Liver (tissue), 9 donors: ENCODE data around the gene PAX5. TPM values are rescaled to one million over a fixed set of nuclear protein-coding genes. Genes with fewer than 3 reads are reported as not detected.

ENCODE experiments used
- DNase-seq: peaks from one replicate; pipeline ENCODE4 v3.0.0-alpha.2; 2017; ENCODE audit warnings: low spot score
- H3K27ac ChIP-seq, 2 donors: one replicate each; pipeline ENCODE4 v1.7.0; 2013; ENCODE audit warnings: inconsistent platforms in 2 of 2, low read length in 2 of 2, control low read depth in 1 of 2, low read depth in 1 of 2, mild to moderate bottlenecking in 1 of 2
- H3K27me3 ChIP-seq, 4 donors: one replicate each; pipeline versions ENCODE4 v1.6.1 to v1.7.0; 2013; ENCODE audit warnings: low read length in 3 of 4, inconsistent platforms in 1 of 4, mild to moderate bottlenecking in 1 of 4, moderate library complexity in 1 of 4; ENCODE audit not compliant: control insufficient read depth in 4 of 4, insufficient read depth in 4 of 4
- H3K36me3 ChIP-seq, 4 donors: one replicate each; pipeline versions ENCODE4 v1.6.1 to v1.7.0; 2013; ENCODE audit warnings: low read length in 3 of 4, mild to moderate bottlenecking in 3 of 4, low read depth in 1 of 4, moderate library complexity in 1 of 4; ENCODE audit not compliant: control insufficient read depth in 4 of 4, insufficient read depth in 3 of 4
- H3K4me1 ChIP-seq, 4 donors: one replicate each; pipeline versions ENCODE4 v1.6.1 to v1.7.0; 2013; ENCODE audit warnings: low read length in 3 of 4, mild to moderate bottlenecking in 3 of 4, moderate library complexity in 1 of 4; ENCODE audit not compliant: control insufficient read depth in 4 of 4, insufficient read depth in 4 of 4
- H3K4me3 ChIP-seq, 3 donors: one replicate each; pipeline versions ENCODE4 v1.6.1 to v1.7.0; 2013; ENCODE audit warnings: low read length in 3 of 3, control low read depth in 1 of 3, low read depth in 1 of 3, mild to moderate bottlenecking in 1 of 3
- H3K9ac ChIP-seq, 2 donors: one replicate each; pipeline ENCODE4 v1.7.0; 2013; ENCODE audit warnings: low read length in 2 of 2, mild to moderate bottlenecking in 2 of 2, moderate library complexity in 2 of 2, control low read depth in 1 of 2, low read depth in 1 of 2
- H3K9me3 ChIP-seq, 4 donors: one replicate each; pipeline versions ENCODE4 v1.6.1 to v1.7.0; 2013; ENCODE audit warnings: low read length in 3 of 4; ENCODE audit not compliant: control insufficient read depth in 4 of 4
- EGR1 ChIP-seq, 2 donors: IDR thresholded peaks; 2 replicates each; pipeline ENCODE4 v1.6.1; 2016 to 2018; ENCODE audit warnings: antibody characterized with exemption in 2 of 2, low read depth in 2 of 2
- FOXA1 ChIP-seq: IDR thresholded peaks from 2 replicates; pipeline ENCODE4 v1.6.1; 2016; ENCODE audit warnings: antibody characterized with exemption
- FOXA2 ChIP-seq: IDR thresholded peaks from 2 replicates; pipeline ENCODE4 v1.6.1; 2016; ENCODE audit warnings: antibody characterized with exemption
- GABPA ChIP-seq, 2 donors: IDR thresholded peaks in 1 of 2; conservative IDR thresholded peaks in 1 of 2; 2 replicates each; pipeline ENCODE4 v1.6.1; 2016; ENCODE audit warnings: antibody characterized with exemption in 2 of 2, mild to moderate bottlenecking in 1 of 2, moderate library complexity in 1 of 2
- HNF4A ChIP-seq, 2 donors: conservative IDR thresholded peaks; 2 replicates each; pipeline ENCODE4 v1.6.1; 2016; ENCODE audit warnings: antibody characterized with exemption in 2 of 2, mild to moderate bottlenecking in 2 of 2
- HNF4G ChIP-seq: IDR thresholded peaks from 2 replicates; pipeline ENCODE4 v1.6.1; 2016; ENCODE audit warnings: antibody characterized with exemption
- JUND ChIP-seq, 2 donors: IDR thresholded peaks; 2 replicates each; pipeline ENCODE4 v1.6.1; 2016; ENCODE audit warnings: antibody characterized with exemption in 2 of 2
- NR2F2 ChIP-seq: IDR thresholded peaks from 2 replicates; pipeline ENCODE4 v1.6.1; 2016; ENCODE audit warnings: antibody characterized with exemption
- RAD21 ChIP-seq, 2 donors: IDR thresholded peaks; 2 replicates each; pipeline ENCODE4 v1.6.1; 2016; ENCODE audit warnings: antibody characterized with exemption in 2 of 2, mild to moderate bottlenecking in 2 of 2
- RXRA ChIP-seq, 2 donors: IDR thresholded peaks; 2 replicates each; pipeline ENCODE4 v1.6.1; 2017 to 2018; ENCODE audit warnings: antibody characterized with exemption in 2 of 2, mild to moderate bottlenecking in 1 of 2
- SP1 ChIP-seq: IDR thresholded peaks from 2 replicates; pipeline ENCODE4 v1.6.1; 2018; ENCODE audit warnings: antibody characterized with exemption, mild to moderate bottlenecking
- TAF1 ChIP-seq: conservative IDR thresholded peaks from 2 replicates; pipeline ENCODE4 v1.6.1; 2016; ENCODE audit warnings: antibody characterized with exemption, mild to moderate bottlenecking
- YY1 ChIP-seq: IDR thresholded peaks from 2 replicates; pipeline ENCODE4 v1.6.1; 2016; ENCODE audit warnings: antibody characterized with exemption, mild to moderate bottlenecking
- WGBS: extraction: QIAGEN DNeasy Blood & Tissue Kit; methylation state at CpG from one replicate; pipeline ENCODE4 v1.1.7; 2013; 5-methylcytosine and 5-hydroxymethylcytosine counted together
- polyA plus RNA-seq, 2 donors: library from polyadenylated mRNA; stranded (reverse) in 1 of 2; unstranded in 1 of 2; fragments of 200-250 nt in 1 of 2; fragments of >200 nt in 1 of 2; fragmentation: Nextera tagmentation in 1 of 2; extraction: Ambion mirVana in 1 of 2; gene quantifications; one replicate each; pipeline versions ENCODE4 v1.2.1 to v1.2.3, GENCODE V29; 2013 to 2015
- total RNA-seq, 2 donors: library from RNA; depleted of rRNA; stranded (reverse); fragments of >200 nt; gene quantifications; one replicate each; pipeline ENCODE4 v1.2.3, GENCODE V29; 2014
- TF ChIP-seq, protein P1 (sequence below): IDR thresholded peaks from 2 replicates; pipeline ENCODE4 v1.6.1; 2016; ENCODE audit warnings: antibody characterized with exemption
- TF ChIP-seq, protein P2 (sequence below): fragments of 150-350 bp; IDR thresholded peaks from 2 replicates; pipeline ENCODE4 v1.5.1; 2017; ENCODE audit warnings: improper control_type of control experiment, low read depth, low read length; ENCODE audit not compliant: missing input control
- TF ChIP-seq, protein P3 (sequence below): IDR thresholded peaks from 2 replicates; pipeline ENCODE4 v1.6.1; 2016; ENCODE audit warnings: antibody characterized with exemption
- TF ChIP-seq, protein P4 (sequence below): IDR thresholded peaks from 2 replicates; pipeline ENCODE4 v1.6.1; 2016; ENCODE audit warnings: antibody characterized with exemption, mild to moderate bottlenecking
- TF ChIP-seq, protein P5 (sequence below): IDR thresholded peaks from 2 replicates; pipeline ENCODE4 v1.6.1; 2016; ENCODE audit warnings: antibody characterized with exemption
- donor health status: healthy.
- donor health status: healthy.
- donor health status: healthy.
- donor health status: healthy.
- donor health status: healthy.

Gene PAX5
- total and polyA plus RNA-seq, 4 donors: 0.05 to 2.7 (median 0.11) TPM

DNA sequence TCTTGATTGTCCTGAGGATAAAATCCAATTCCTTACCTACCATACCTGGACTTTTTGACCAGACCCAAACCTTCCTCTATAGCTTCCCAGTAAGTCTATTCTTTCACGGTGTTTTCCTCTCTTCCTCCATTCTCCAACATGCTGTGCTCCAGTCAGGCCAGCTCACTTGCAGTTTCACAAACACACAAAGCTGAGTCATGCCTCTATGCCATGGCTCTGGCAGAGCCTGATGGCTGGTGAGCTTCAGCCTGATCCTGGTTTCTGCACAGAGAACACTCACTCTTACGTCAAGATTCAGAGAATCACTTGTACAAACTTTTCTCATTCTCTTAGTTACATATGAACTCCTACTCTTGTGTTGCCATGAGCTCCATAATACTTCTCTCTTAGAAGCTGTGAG is 27.7 kb upstream of the PAX5 start:
- Histone ChIP-seq H3K4me3 (no peak overlapping the region), H3K27ac (no peak overlapping the region), H3K9me3 (no peaks in the 10 kb centered on the region), H3K9ac (no peak overlapping the region), H3K4me1 (no peaks in the 10 kb centered on the region), H3K36me3 (no peaks in the 10 kb centered on the region), H3K27me3 (peaks cover 0 to 6% (median 2%) of the 10 kb centered on the region in 4 donors)
- no peak for DNase-seq
- TF ChIP-seq RXRA (IDR thresholded peaks at IDR 0.05): no peak
- TF ChIP-seq GABPA (IDR thresholded peaks at IDR 0.05 in 1 of 2, conservative IDR thresholded peaks at IDR 0.05 in 1 of 2): no peak
- TF ChIP-seq, protein P1, sequence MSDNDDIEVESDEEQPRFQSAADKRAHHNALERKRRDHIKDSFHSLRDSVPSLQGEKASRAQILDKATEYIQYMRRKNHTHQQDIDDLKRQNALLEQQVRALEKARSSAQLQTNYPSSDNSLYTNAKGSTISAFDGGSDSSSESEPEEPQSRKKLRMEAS: no peak
- TF ChIP-seq FOXA2: no peak
- TF ChIP-seq JUND (IDR thresholded peaks at IDR 0.05): no peak
- no peak for TF ChIP-seq YY1
- TF ChIP-seq FOXA1: no peak
- TF ChIP-seq HNF4A (conservative IDR thresholded peaks at IDR 0.05): no peak
- TF ChIP-seq, protein P2, sequence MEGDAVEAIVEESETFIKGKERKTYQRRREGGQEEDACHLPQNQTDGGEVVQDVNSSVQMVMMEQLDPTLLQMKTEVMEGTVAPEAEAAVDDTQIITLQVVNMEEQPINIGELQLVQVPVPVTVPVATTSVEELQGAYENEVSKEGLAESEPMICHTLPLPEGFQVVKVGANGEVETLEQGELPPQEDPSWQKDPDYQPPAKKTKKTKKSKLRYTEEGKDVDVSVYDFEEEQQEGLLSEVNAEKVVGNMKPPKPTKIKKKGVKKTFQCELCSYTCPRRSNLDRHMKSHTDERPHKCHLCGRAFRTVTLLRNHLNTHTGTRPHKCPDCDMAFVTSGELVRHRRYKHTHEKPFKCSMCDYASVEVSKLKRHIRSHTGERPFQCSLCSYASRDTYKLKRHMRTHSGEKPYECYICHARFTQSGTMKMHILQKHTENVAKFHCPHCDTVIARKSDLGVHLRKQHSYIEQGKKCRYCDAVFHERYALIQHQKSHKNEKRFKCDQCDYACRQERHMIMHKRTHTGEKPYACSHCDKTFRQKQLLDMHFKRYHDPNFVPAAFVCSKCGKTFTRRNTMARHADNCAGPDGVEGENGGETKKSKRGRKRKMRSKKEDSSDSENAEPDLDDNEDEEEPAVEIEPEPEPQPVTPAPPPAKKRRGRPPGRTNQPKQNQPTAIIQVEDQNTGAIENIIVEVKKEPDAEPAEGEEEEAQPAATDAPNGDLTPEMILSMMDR: no peak
- no peak for TF ChIP-seq TAF1
- TF ChIP-seq HNF4G: no peak
- TF ChIP-seq NR2F2: no peak
- TF ChIP-seq SP1: no peak
- no peak for TF ChIP-seq RAD21 (IDR thresholded peaks at IDR 0.05)
- TF ChIP-seq, protein P3, sequence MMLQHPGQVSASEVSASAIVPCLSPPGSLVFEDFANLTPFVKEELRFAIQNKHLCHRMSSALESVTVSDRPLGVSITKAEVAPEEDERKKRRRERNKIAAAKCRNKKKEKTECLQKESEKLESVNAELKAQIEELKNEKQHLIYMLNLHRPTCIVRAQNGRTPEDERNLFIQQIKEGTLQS: no peak
- TF ChIP-seq, protein P4, sequence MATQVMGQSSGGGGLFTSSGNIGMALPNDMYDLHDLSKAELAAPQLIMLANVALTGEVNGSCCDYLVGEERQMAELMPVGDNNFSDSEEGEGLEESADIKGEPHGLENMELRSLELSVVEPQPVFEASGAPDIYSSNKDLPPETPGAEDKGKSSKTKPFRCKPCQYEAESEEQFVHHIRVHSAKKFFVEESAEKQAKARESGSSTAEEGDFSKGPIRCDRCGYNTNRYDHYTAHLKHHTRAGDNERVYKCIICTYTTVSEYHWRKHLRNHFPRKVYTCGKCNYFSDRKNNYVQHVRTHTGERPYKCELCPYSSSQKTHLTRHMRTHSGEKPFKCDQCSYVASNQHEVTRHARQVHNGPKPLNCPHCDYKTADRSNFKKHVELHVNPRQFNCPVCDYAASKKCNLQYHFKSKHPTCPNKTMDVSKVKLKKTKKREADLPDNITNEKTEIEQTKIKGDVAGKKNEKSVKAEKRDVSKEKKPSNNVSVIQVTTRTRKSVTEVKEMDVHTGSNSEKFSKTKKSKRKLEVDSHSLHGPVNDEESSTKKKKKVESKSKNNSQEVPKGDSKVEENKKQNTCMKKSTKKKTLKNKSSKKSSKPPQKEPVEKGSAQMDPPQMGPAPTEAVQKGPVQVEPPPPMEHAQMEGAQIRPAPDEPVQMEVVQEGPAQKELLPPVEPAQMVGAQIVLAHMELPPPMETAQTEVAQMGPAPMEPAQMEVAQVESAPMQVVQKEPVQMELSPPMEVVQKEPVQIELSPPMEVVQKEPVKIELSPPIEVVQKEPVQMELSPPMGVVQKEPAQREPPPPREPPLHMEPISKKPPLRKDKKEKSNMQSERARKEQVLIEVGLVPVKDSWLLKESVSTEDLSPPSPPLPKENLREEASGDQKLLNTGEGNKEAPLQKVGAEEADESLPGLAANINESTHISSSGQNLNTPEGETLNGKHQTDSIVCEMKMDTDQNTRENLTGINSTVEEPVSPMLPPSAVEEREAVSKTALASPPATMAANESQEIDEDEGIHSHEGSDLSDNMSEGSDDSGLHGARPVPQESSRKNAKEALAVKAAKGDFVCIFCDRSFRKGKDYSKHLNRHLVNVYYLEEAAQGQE: no peak
- TF ChIP-seq EGR1 (IDR thresholded peaks at IDR 0.05; ENCODE audit: low read depth in 2 of 2): no peak
- TF ChIP-seq, protein P5, sequence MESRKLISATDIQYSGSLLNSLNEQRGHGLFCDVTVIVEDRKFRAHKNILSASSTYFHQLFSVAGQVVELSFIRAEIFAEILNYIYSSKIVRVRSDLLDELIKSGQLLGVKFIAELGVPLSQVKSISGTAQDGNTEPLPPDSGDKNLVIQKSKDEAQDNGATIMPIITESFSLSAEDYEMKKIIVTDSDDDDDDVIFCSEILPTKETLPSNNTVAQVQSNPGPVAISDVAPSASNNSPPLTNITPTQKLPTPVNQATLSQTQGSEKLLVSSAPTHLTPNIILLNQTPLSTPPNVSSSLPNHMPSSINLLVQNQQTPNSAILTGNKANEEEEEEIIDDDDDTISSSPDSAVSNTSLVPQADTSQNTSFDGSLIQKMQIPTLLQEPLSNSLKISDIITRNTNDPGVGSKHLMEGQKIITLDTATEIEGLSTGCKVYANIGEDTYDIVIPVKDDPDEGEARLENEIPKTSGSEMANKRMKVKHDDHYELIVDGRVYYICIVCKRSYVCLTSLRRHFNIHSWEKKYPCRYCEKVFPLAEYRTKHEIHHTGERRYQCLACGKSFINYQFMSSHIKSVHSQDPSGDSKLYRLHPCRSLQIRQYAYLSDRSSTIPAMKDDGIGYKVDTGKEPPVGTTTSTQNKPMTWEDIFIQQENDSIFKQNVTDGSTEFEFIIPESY: no peak
- 87% methylated on average over 2 of the region's 2 CpGs for WGBS
